T-helper 1 cell (primary cell): ENCODE measurements around the gene NTSR1.
A peak's percentile ranks its signal among the peaks of the same experiment; 100 is the strongest.

ENCODE experiments used
- DNase-seq, 5 donors: peaks; one replicate each; pipeline ENCODE4 v3.0.0-alpha.2; 2012 to 2020

Gene NTSR1

GRCh38 chr20:62791301-62792181 lies 82.9 kb downstream of the NTSR1 start:
- peak in 4 of 5 donors; percentile 47 to 76 (median 54) for DNase-seq

- DNase-seq: no peak
Measured at GRCh38 chr20:62792182-62792939, 83.7 kb downstream of the NTSR1 start.

- no peak for DNase-seq
Measured at GRCh38 chr20:62792940-62793756, 84.5 kb downstream of the NTSR1 start.

- DNase-seq: no peak
Measured at GRCh38 chr20:62793757-62794006, 85.0 kb downstream of the NTSR1 start.

GRCh38 chr20:62794007-62794724 lies 85.5 kb downstream of the NTSR1 start:
- DNase-seq: peak; percentile 86 to 95 (median 90)

- DNase-seq: peak; percentile 44 to 70 (median 54)
Measured at GRCh38 chr20:62795023-62795761, 86.6 kb downstream of the NTSR1 start.

- no peak for DNase-seq
Measured at GRCh38 chr20:62796699-62797491, 88.3 kb downstream of the NTSR1 start.

GRCh38 chr20:62797671-62798532 lies 89.3 kb downstream of the NTSR1 start:
- no peak for DNase-seq

GRCh38 chr20:62799036-62799435 lies 90.4 kb downstream of the NTSR1 start:
- DNase-seq: no peak

- DNase-seq: no peak
Measured at GRCh38 chr20:62799459-62799858, 90.8 kb downstream of the NTSR1 start.

GRCh38 chr20:62799873-62800272 lies 91.2 kb downstream of the NTSR1 start:
- DNase-seq: no peak

- no peak for DNase-seq
Measured at GRCh38 chr20:62800314-62801259, 92.0 kb downstream of the NTSR1 start.

- DNase-seq: no peak
Measured at GRCh38 chr20:62801284-62802010, 92.8 kb downstream of the NTSR1 start.

GRCh38 chr20:62802026-62802712 lies 93.5 kb downstream of the NTSR1 start:
- DNase-seq: no peak

GRCh38 chr20:62804021-62804626 lies 95.5 kb downstream of the NTSR1 start:
- DNase-seq: no peak

GRCh38 chr20:62804627-62805154 lies 96.1 kb downstream of the NTSR1 start, which contains the start of gene OGFR:
TSS of gene OGFR (plus strand) at chr20:62804835. CDS start at chr20:62804860, 25 bp downstream.
- DNase-seq: peak; percentile 57 to 72 (median 67)
